AG09309 (cell line): ENCODE results near the gene TMEM37.
"Not testable (repeated sequence)": the region's sequence is repeated elsewhere in the genome, so short reads cannot be mapped to it uniquely, and the experiment has no call there.

Experiments used
- DNase-seq: peaks from one replicate; pipeline ENCODE4 v3.0.0-alpha.2; 2010; ENCODE audit warnings: low read depth
- H3K4me3 ChIP-seq: 2 replicates; pipeline ENCODE4 v1.5.1; 2011; ENCODE audit warnings: mild to moderate bottlenecking, low read depth, low read length, moderate library complexity; ENCODE audit not compliant: control insufficient read depth
- CTCF ChIP-seq: IDR thresholded peaks from 2 replicates; pipeline ENCODE4 v1.5.1; 2011; ENCODE audit warnings: mild to moderate bottlenecking, low read depth, low read length, inconsistent platforms; ENCODE audit not compliant: insufficient read depth, control insufficient read depth; ENCODE audit errors: missing control alignments

The TMEM37 gene

GRCh38 chr2:119393971-119394748, 37.5 kb upstream of the TMEM37 start:
- no peak overlapping the region for H3K4me3 ChIP-seq
- no peak for DNase-seq
- no peak for TF ChIP-seq CTCF

DNA sequence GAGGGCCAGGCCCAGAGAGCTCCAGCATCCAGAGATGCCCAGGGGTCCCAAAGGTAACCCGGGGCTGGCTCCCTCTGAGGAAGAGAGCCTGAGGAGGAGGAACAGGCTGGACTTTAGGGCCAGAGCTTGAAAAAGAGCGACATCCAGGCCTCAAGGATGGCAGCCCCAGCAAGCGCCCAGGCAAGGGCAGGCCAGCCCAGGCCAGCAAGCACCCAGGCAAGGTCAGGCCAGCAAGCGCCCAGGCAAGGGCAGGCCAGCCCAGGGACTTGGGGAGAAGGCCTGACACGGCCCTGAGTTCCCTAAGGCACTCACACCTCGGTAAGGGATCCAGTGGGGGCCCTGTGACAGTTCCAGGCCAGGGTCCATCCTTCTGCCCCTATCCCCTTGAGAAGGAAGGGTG, 34.5 kb upstream of the TMEM37 start:
- no peak for TF ChIP-seq CTCF
- no peak for DNase-seq
- no peak overlapping the region for H3K4me3 ChIP-seq

GRCh38 chr2:119402106-119402505, 29.5 kb upstream of the TMEM37 start:
- no peak overlapping the region for H3K4me3 ChIP-seq
- no peak for DNase-seq
- TF ChIP-seq CTCF = no peak

DNA sequence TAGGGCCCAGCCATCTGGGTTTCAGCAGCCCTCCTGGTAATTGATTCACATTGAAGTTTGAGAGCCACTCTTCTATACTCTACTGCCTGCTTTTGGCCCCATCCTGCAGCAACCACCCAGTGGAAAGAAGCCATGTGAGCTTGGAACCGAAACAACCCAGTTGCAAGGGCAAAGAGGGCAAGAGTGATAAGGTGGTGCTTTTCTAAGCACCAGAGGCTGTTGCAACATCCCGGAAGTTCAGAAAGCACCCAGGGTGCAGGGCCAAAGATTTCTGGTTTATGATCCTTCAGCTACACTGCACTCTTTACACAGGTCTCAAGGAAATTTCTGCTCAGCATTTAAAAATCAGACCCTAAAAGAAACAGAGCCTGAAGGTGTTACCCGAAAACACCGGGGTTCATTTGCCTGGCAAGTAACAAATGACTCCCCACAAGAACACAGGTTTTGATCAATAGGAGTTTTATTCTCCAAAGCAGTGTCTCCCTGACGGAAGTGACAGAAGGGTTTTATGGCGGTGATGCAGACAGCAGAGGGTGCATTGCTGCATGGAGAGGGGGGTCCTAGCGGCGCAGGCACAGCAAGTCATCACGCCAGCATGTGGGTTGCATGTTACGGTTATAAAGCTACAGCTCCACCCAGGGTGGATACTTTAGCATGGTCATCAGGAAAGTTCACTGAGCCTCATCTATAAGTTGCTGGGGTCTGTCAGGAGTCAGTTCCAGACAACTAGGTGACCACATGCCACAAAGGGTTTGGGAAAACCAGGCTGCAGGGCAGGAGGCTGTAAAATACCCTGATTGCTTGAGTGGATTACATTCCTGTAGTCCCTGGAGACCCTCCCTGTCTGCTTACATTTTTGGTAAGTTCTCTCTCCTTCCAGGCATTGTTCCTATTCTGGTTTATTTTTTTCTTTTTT, 28.8 kb upstream of the TMEM37 start:
- no peak overlapping the region for H3K4me3 ChIP-seq
- no peak for TF ChIP-seq CTCF
- DNase-seq = no peak

DNA sequence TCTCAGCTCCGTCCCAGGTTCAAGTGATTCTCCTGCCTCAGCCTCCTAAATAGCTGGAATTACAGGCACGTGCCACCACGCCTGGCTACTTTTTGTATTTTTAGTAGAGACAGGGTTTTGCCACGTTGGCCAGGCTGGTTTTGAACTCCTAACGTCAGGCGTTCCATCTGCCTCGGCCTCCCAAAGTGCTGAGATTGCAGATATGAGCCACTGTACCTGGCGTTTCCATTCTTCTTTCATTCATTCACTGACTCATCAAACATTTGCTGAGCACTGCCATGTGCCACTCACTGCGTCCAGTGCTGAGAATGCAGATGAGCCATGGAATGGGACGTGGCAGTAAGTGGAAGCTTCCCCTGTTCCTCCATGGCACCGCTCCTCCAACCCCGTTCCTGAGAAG, 28.0 kb upstream of the TMEM37 start:
- H3K4me3 ChIP-seq, DNase-seq: not testable (repeated sequence)

DNA sequence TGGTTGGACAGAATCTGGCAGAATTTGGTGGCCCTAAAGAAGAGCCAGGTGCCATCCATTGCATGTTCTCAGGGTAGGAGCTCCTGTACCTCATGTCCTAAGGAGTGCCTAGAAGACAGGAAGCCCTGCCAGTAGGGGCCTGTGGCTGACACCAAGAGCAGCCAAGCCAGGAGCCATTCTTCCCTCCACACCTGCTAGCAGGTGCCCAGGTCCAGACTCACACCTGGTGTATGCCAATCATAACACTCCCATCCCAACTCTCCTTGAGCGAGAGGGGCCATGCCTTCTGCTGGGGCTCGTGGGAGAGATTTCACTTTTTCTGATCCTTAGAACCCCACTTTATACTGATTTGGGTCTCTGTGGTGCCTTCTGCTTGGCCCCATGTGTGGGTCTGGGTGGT, 26.5 kb upstream of the TMEM37 start:
- DNase-seq = no peak
- TF ChIP-seq CTCF = no peak
- no peak overlapping the region for H3K4me3 ChIP-seq
